IPS-18c (cell line): ENCODE results near the gene MPPED1.

ENCODE experiments used
- H3K4me3 ChIP-seq: 2 replicates; pipeline ENCODE4 v1.7.0; 2013; ENCODE audit warnings: low read depth, mild to moderate bottlenecking, low read length, moderate library complexity; ENCODE audit not compliant: insufficient read depth
- H3K9me3 ChIP-seq: one replicate; pipeline ENCODE4 v1.6.1; 2013; ENCODE audit warnings: mild to moderate bottlenecking, low read length, moderate library complexity; ENCODE audit not compliant: control insufficient read depth, insufficient read depth

The MPPED1 gene

DNA sequence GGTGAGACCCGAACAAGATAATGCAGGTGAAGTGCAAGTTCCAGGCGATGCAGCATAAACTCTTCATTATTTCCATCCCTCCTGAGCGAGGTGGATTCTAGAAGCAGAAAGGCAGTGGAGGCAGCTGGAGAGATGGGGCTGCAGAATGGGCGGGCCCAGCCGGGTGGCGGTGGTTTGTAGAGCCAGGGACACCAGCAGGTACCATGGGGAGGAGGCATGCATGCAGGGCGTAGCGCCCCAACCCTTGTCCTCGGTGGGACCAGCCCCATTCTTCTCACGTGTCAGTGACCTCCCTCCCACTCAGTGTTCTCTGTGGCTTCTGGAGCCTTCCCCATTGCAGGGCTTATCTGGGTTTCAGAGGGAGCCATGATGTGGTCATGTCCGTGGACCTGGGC, 38.0 kb downstream of the MPPED1 start:
- Histone ChIP-seq H3K4me3 (no peak overlapping the region), H3K9me3 (no peaks in the 10 kb centered on the region)

DNA sequence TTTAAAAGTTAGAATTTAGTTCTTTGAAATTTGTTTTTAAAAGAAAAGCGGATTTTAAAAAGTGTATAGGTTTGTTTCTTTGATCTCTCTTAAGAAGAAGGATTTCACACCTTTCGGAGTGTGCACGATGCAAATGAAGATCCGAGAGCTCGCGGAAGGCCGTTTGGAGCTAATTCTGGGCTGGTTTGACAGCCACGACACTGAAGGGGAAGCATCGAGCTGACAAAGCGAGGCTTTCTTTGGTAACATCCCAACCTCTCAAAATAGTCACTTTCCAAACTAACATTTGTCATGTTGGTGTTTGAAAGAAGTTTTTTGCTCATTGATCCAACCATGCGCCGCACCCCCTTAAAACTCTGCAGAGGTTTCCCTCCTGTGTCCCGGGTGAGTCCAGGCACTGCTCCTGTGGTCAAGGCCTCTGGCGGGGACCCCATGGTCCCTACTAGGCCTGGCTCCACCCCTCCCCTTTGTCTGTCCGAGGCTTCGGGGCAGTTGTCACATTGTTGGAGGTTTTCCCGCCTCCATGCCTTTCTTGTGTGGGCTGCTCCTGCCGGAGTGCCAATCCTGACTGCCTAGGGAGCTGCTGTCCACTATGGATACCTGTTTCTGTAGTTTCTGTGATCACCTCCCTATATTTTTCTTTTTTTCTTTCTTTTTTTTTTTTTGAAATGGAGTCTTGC, 39.7 kb downstream of the MPPED1 start:
- no peak overlapping the region for H3K4me3 ChIP-seq
- no peaks in the 10 kb centered on the region for H3K9me3 ChIP-seq

- Histone ChIP-seq H3K4me3 (no peak overlapping the region), H3K9me3 (no peaks in the 10 kb centered on the region)
Measured at GRCh38 chr22:43455846-43456245, 44.0 kb downstream of the MPPED1 start.

GRCh38 chr22:43457002-43457401, 45.2 kb downstream of the MPPED1 start:
- Histone ChIP-seq H3K9me3 (no peaks in the 10 kb centered on the region), H3K4me3 (no peak overlapping the region)

GRCh38 chr22:43462701-43463100, 50.9 kb downstream of the MPPED1 start:
- no peak overlapping the region for H3K4me3 ChIP-seq

DNA sequence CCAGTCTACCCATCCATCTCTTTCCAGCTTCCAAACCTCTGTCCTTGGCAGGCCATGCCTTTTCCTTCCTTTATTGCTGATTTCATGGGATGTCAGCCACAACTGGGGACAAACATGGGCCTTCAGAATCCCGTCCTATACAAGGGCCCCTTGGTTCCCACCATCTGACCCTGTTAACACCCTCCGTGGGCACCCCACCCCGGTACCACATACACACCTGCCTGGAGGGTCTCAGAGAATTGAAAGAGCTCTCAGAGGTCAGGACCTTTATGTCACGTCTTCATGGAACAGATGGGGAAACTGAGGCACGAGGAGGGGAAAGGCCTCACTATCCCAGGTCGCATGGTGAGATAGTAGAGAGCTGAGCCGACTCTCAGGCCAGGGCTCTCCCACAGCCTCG, 53.0 kb downstream of the MPPED1 start:
- no peak overlapping the region for H3K4me3 ChIP-seq
- no peaks in the 10 kb centered on the region for H3K9me3 ChIP-seq

More at GRCh38 chr22:43462701-43463100, 50.9 kb downstream of the MPPED1 start:
- H3K9me3 ChIP-seq = no peaks in the 10 kb centered on the region

- Histone ChIP-seq H3K9me3 (no peaks in the 10 kb centered on the region), H3K4me3 (no peak overlapping the region)
Measured at GRCh38 chr22:43465291-43466015, 53.6 kb downstream of the MPPED1 start.

GRCh38 chr22:43466710-43467109, 54.9 kb downstream of the MPPED1 start:
- no peak overlapping the region for H3K4me3 ChIP-seq
- H3K9me3 ChIP-seq = no peaks in the 10 kb centered on the region

DNA sequence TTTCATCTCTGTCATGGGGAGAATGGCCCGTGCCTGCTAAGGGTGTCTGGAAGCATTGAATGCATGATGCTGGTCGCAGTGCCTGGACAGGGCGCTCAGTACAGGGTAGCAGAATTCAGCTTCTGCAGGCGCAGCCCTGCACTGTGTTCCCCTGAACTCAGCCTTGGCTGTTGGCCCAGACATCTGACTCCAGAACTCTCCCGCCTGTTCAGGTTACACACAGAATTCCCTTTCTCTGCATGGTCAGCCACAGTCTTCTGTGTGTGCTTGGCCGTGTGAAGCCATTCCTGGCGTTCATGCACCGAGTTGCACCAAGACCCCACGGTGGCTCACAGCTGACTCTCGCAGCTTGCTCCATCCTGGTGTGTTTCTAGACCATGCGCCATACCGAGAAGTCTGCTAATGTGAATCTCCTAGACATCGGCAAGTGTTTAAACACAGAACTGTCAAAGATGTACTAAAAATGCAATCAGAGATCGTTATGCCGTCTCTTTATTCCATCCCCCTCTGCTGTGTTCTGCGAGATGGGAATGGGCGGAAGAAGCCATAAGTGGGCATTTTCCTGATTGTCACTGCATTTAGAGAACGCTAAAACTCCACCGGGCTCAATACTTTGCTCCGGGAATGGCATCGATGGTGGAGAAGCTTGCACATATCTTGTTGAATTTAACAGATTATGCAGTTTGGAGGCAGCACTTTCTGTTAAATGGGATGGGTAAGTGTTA, 55.6 kb downstream of the MPPED1 start:
- H3K9me3 ChIP-seq = no peaks in the 10 kb centered on the region
- no peak overlapping the region for H3K4me3 ChIP-seq

GRCh38 chr22:43470253-43470652, 58.4 kb downstream of the MPPED1 start:
- Histone ChIP-seq H3K4me3 (no peak overlapping the region), H3K9me3 (no peaks in the 10 kb centered on the region)

GRCh38 chr22:43470941-43471585, 59.2 kb downstream of the MPPED1 start:
- no peak overlapping the region for H3K4me3 ChIP-seq
- H3K9me3 ChIP-seq = no peaks in the 10 kb centered on the region

DNA sequence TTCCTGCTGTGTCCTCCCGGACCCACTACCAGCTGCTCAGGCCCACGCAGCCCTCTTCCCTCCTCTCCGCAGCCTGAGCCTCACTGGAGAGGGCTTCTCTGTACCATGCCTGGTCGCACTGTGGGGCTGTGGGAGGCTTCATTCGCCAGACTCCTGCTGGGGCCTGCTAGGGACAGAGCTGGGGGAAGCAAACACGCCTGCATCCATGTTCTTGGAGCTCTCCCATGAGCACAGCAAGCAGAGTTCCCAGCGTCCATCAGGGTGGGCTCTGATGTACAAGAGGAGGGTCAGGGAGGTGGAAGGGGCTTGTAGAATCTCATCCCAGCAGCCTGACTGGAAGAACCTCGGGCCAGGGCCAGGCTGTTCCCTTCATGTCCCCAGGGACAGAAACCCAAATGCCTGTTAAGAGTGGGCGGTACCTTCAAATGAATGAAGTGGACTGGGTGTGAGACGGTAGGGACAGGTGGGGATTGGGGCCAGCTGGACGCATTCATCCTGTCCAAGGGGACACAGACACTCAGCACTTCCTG, 59.9 kb downstream of the MPPED1 start:
- no peaks in the 10 kb centered on the region for H3K9me3 ChIP-seq
- H3K4me3 ChIP-seq = no peak overlapping the region

- no peak overlapping the region for H3K4me3 ChIP-seq
- no peaks in the 10 kb centered on the region for H3K9me3 ChIP-seq
Measured at GRCh38 chr22:43473031-43473430, 61.2 kb downstream of the MPPED1 start.

GRCh38 chr22:43473441-43473840, 61.6 kb downstream of the MPPED1 start:
- Histone ChIP-seq H3K4me3 (no peak overlapping the region), H3K9me3 (no peaks in the 10 kb centered on the region)

GRCh38 chr22:43474161-43475101, 62.6 kb downstream of the MPPED1 start:
- Histone ChIP-seq H3K9me3 (no peaks in the 10 kb centered on the region), H3K4me3 (no peak overlapping the region)

- no peaks in the 10 kb centered on the region for H3K9me3 ChIP-seq
- no peak overlapping the region for H3K4me3 ChIP-seq
Measured at GRCh38 chr22:43475549-43476076, 63.8 kb downstream of the MPPED1 start.
